Caco-2 (cell line): Measurements from ENCODE around the gene FUT8. TPM values are rescaled to one million over a fixed set of nuclear protein-coding genes. Genes with fewer than 3 reads are reported as not detected.

Source experiments
- BruUV-seq: library from RNA; stranded (reverse); fragments of 400-500 nt; replicated peaks from 2 replicates; lab custom pipeline; 2021; lab: Mats Ljungman, UMichigan
- CTCF ChIA-PET: fragments of 300-600 bp; sonication (Branson Sonifier 250); formaldehyde crosslinking; loops from one replicate; lab custom pipeline; 2022; ENCODE audit warnings: antibody characterized with exemption; lab: Charles Lee
- POLR2A ChIA-PET: fragments of 300-600 bp; sonication (Branson Sonifier 250); formaldehyde crosslinking; loops from one replicate; lab custom pipeline; 2022; ENCODE audit warnings: antibody characterized with exemption; lab: Charles Lee
- DNase-seq, 2 experiments: peaks; one replicate each; pipeline versions ENCODE4 v3.0.0 to v3.0.0-alpha.2; 2020 to 2022
- H3K27me3 ChIP-seq: replicated peaks from 2 replicates; pipeline ENCODE4 v1.6.0; 2011; ENCODE audit warnings: low read length; ENCODE audit not compliant: control insufficient read depth, insufficient read depth
- H3K36me3 ChIP-seq: 2 replicates; pipeline ENCODE4 v1.5.1; 2011; ENCODE audit warnings: low read length; ENCODE audit not compliant: control insufficient read depth, insufficient read depth
- H3K4me1 ChIP-seq: fragments of 250-450 bp; sonication (Bioruptor Pico); 2 replicates; pipeline ENCODE4 v1.5.1; 2020; ENCODE audit warnings: mild to moderate bottlenecking
- H3K4me3 ChIP-seq: 2 replicates; pipeline ENCODE4 v1.5.1; 2011; ENCODE audit warnings: low read depth, mild to moderate bottlenecking, control low read depth, low read length
- H3K9me3 ChIP-seq: fragments of 250-450 bp; sonication (Bioruptor Pico); 2 replicates; pipeline ENCODE4 v1.5.1; 2020; ENCODE audit warnings: mild to moderate bottlenecking, moderate library complexity
- H3K27ac Mint-ChIP-seq: one replicate; pipeline ENCODE4 v1.8.0; 2022; ENCODE audit warnings: mixed read lengths; ENCODE audit not compliant: unreplicated experiment
- H3K27me3 Mint-ChIP-seq: one replicate; pipeline ENCODE4 v1.8.0; 2022; ENCODE audit warnings: mixed read lengths; ENCODE audit not compliant: insufficient read depth, unreplicated experiment
- H3K36me3 Mint-ChIP-seq: one replicate; pipeline ENCODE4 v1.8.0; 2022; ENCODE audit warnings: mild to moderate bottlenecking, mixed read lengths; ENCODE audit not compliant: insufficient read depth, unreplicated experiment
- H3K4me1 Mint-ChIP-seq: one replicate; pipeline ENCODE4 v1.8.0; 2022; ENCODE audit warnings: low read depth, mixed read lengths; ENCODE audit not compliant: unreplicated experiment
- H3K4me3 Mint-ChIP-seq: one replicate; pipeline ENCODE4 v1.8.0; 2022; ENCODE audit warnings: mild to moderate bottlenecking, moderate library complexity, mixed read lengths; ENCODE audit not compliant: unreplicated experiment
- H3K9me3 Mint-ChIP-seq: one replicate; pipeline ENCODE4 v1.8.0; 2022; ENCODE audit warnings: mixed read lengths; ENCODE audit not compliant: unreplicated experiment
- CTCF ChIP-seq, 2 experiments: fragments of 200-600 bp in 1 of 2; IDR thresholded peaks; 1 replicate in 1 of 2; 2 replicates in 1 of 2; pipeline versions ENCODE4 v1.5.1 to v1.8.0; 2011 to 2022; ENCODE audit warnings: antibody characterized with exemption in 1 of 2, control low read depth in 1 of 2, inconsistent platforms in 1 of 2, low read depth in 1 of 2, low read length in 1 of 2, mild to moderate bottlenecking in 1 of 2, moderate library complexity in 1 of 2; ENCODE audit not compliant: insufficient read depth in 1 of 2, severe bottlenecking in 1 of 2, unreplicated experiment in 1 of 2
- intact Hi-C: fragments of 100-400 bp; cut with micrococcal nuclease; formaldehyde crosslinking; loops from one replicate; pipeline ENCODE4 v1.10.0; 2022; ENCODE audit not compliant: unreplicated experiment
- total RNA-seq: library from RNA; stranded (reverse); gene quantifications from 2 replicates; pipeline ENCODE4 v1.2.3, GENCODE V29; 2022

The FUT8 gene
- total RNA-seq, 1 experiment from 2014 or later: 67.1 TPM

- Mint-ChIP-seq H3K27me3 (no peaks in the 10 kb centered on the region), H3K9me3 (peaks cover 26% of the 10 kb centered on the region), H3K4me1 (peaks cover 8% of the 10 kb centered on the region), H3K36me3 (peaks cover 20% of the 10 kb centered on the region), H3K27ac (no peak overlapping the region), H3K4me3 (no peak overlapping the region)
- H3K9me3 ChIP-seq: peaks cover 7% of the 10 kb centered on the region
- no peaks in the 10 kb centered on the region for H3K27me3 ChIP-seq
- H3K36me3 ChIP-seq: peaks cover 1% of the 10 kb centered on the region; the same call in 1 of the 2 replicates
- intact Hi-C loops: no loop called here
- TF ChIP-seq CTCF (IDR thresholded peaks at IDR 0.05; ENCODE audit: insufficient read depth in 1 of 2, low read depth in 1 of 2, low read length in 1 of 2, severe bottlenecking in 1 of 2, unreplicated experiment in 1 of 2): no peak
- CTCF ChIA-PET: no interaction called here
- no peak overlapping the region for H3K4me3 ChIP-seq
- POLR2A ChIA-PET: no interaction called here
- no TSS peak for BruUV-seq
- DNase-seq: no peak
- peaks cover 11% of the 10 kb centered on the region for H3K4me1 ChIP-seq
These were observed 310.8 kb downstream of the FUT8 start for GRCh38 chr14:65723348-65723747.

GRCh38 chr14:65728604-65729003 is 316.1 kb downstream of the FUT8 start:
- no peak for TF ChIP-seq CTCF (IDR thresholded peaks at IDR 0.05; ENCODE audit: insufficient read depth in 1 of 2, low read depth in 1 of 2, low read length in 1 of 2, severe bottlenecking in 1 of 2, unreplicated experiment in 1 of 2)
- Mint-ChIP-seq H3K27me3 (no peaks in the 10 kb centered on the region), H3K4me3 (no peak overlapping the region), H3K36me3 (peaks cover 8% of the 10 kb centered on the region), H3K4me1 (peaks cover 8% of the 10 kb centered on the region), H3K9me3 (peaks cover 13% of the 10 kb centered on the region), H3K27ac (no peak overlapping the region)
- Histone ChIP-seq H3K36me3 (no peaks in the 10 kb centered on the region), H3K4me1 (peaks cover 11% of the 10 kb centered on the region), H3K4me3 (no peak overlapping the region), H3K9me3 (no peaks in the 10 kb centered on the region), H3K27me3 (no peaks in the 10 kb centered on the region)
- no TSS peak for BruUV-seq
- ChIA-PET CTCF (interaction anchor here (0.7 kb wide), 1 partner anchor 231 kb away, joined by 3 read pairs; no protein-coding TSS in a partner anchor), POLR2A (no interaction called here)
- DNase-seq: no peak
- intact Hi-C loops: no loop called here

- Mint-ChIP-seq H3K4me3 (no peak overlapping the region), H3K4me1 (peaks cover 8% of the 10 kb centered on the region), H3K36me3 (peaks cover 8% of the 10 kb centered on the region), H3K9me3 (peaks cover 13% of the 10 kb centered on the region), H3K27ac (no peak overlapping the region), H3K27me3 (no peaks in the 10 kb centered on the region)
- POLR2A ChIA-PET: no interaction called here
- DNase-seq: no peak
- H3K4me3 ChIP-seq: no peak overlapping the region
- intact Hi-C loops: no loop called here
- peaks cover 11% of the 10 kb centered on the region for H3K4me1 ChIP-seq
- no peak for TF ChIP-seq CTCF (IDR thresholded peaks at IDR 0.05; ENCODE audit: insufficient read depth in 1 of 2, low read depth in 1 of 2, low read length in 1 of 2, severe bottlenecking in 1 of 2, unreplicated experiment in 1 of 2)
- no peaks in the 10 kb centered on the region for H3K27me3 ChIP-seq
- no peaks in the 10 kb centered on the region for H3K9me3 ChIP-seq
- no TSS peak for BruUV-seq
- CTCF ChIA-PET: interaction anchor here (0.7 kb wide), 1 partner anchor 230 kb away, joined by 3 read pairs; no protein-coding TSS in a partner anchor
- H3K36me3 ChIP-seq: no peaks in the 10 kb centered on the region
These were observed 317.0 kb downstream of the FUT8 start for GRCh38 chr14:65729566-65729965.
